ENCODE data around the gene GPR153. TPM values are rescaled to one million over a fixed set of nuclear protein-coding genes. Genes with fewer than 3 reads are reported as not detected.

GPR153 gene
- total RNA-seq, 1 experiment from 2014 or later, result 3.2 TPM

- Histone ChIP-seq H3K36me3 (ENCODE audit: control insufficient read depth, insufficient read depth, low read length) (no peaks in the 10 kb centered on the region), H3K9me3 (no peaks in the 10 kb centered on the region), H3K4me1 (no peaks in the 10 kb centered on the region; the same call in 1 of the 2 replicates), H3K27me3 (replicated peaks; ENCODE audit: control insufficient read depth, insufficient read depth, low read length) (no peaks in the 10 kb centered on the region), H3K4me3 (ENCODE audit: low read depth, low read length) (no peak overlapping the region)
- TF ChIP-seq CTCF (IDR thresholded peaks at IDR 0.05; ENCODE audit: insufficient read depth in 1 of 2, low read depth in 1 of 2, low read length in 1 of 2, severe bottlenecking in 1 of 2, unreplicated experiment in 1 of 2), result no peak
- no peaks in the 10 kb centered on the region for H3K9me3 Mint-ChIP-seq (ENCODE audit: unreplicated experiment)
- BruUV-seq (replicated peaks), result no TSS peak
- DNase-seq, result no peak
- H3K27me3 Mint-ChIP-seq (ENCODE audit: insufficient read depth, unreplicated experiment), result no peaks in the 10 kb centered on the region
- intact Hi-C loops (cut with micrococcal nuclease; ENCODE audit: unreplicated experiment), result no loop called here
- no peak overlapping the region for H3K27ac Mint-ChIP-seq (ENCODE audit: unreplicated experiment)
- H3K4me3 Mint-ChIP-seq (ENCODE audit: unreplicated experiment), result no peak overlapping the region
- no peaks in the 10 kb centered on the region for H3K4me1 Mint-ChIP-seq (ENCODE audit: low read depth, unreplicated experiment)
- peaks cover 6% of the 10 kb centered on the region for H3K36me3 Mint-ChIP-seq (ENCODE audit: insufficient read depth, unreplicated experiment)
- ChIA-PET POLR2A (no interaction called here), CTCF (no interaction called here)
Observed at GRCh38 chr1:6207921-6208320, 53.0 kb downstream of the GPR153 start.

GRCh38 chr1:6207075-6207885 is 53.6 kb downstream of the GPR153 start:
- H3K27me3 Mint-ChIP-seq (ENCODE audit: insufficient read depth, unreplicated experiment), result no peaks in the 10 kb centered on the region
- intact Hi-C loops (cut with micrococcal nuclease; ENCODE audit: unreplicated experiment), result no loop called here

GRCh38 chr1:6206520-6206855 is 54.4 kb downstream of the GPR153 start:
- Mint-ChIP-seq H3K4me3 (ENCODE audit: unreplicated experiment) (peak overlapping the region; percentile 84), H3K36me3 (ENCODE audit: insufficient read depth, unreplicated experiment) (no peaks in the 10 kb centered on the region)

More at GRCh38 chr1:6207075-6207885, 53.6 kb downstream of the GPR153 start:
- no peak for TF ChIP-seq CTCF (IDR thresholded peaks at IDR 0.05; ENCODE audit: insufficient read depth in 1 of 2, low read depth in 1 of 2, low read length in 1 of 2, severe bottlenecking in 1 of 2, unreplicated experiment in 1 of 2)
- Histone ChIP-seq H3K4me1 (no peaks in the 10 kb centered on the region; the same call in 1 of the 2 replicates), H3K4me3 (ENCODE audit: low read depth, low read length) (no peak overlapping the region; the same call in 1 of the 2 replicates), H3K9me3 (no peaks in the 10 kb centered on the region), H3K27me3 (replicated peaks; ENCODE audit: control insufficient read depth, insufficient read depth, low read length) (no peaks in the 10 kb centered on the region), H3K36me3 (ENCODE audit: control insufficient read depth, insufficient read depth, low read length) (no peaks in the 10 kb centered on the region)
- Mint-ChIP-seq H3K9me3 (ENCODE audit: unreplicated experiment) (no peaks in the 10 kb centered on the region), H3K4me3 (ENCODE audit: unreplicated experiment) (peak overlapping the region; percentile 84), H3K36me3 (ENCODE audit: insufficient read depth, unreplicated experiment) (peaks cover 4% of the 10 kb centered on the region), H3K4me1 (ENCODE audit: low read depth, unreplicated experiment) (no peaks in the 10 kb centered on the region), H3K27ac (ENCODE audit: unreplicated experiment) (no peak overlapping the region)
- POLR2A ChIA-PET, result no interaction called here
- BruUV-seq (replicated peaks), result TSS peak; percentile 51
- DNase-seq, result no peak
- CTCF ChIA-PET, result interaction anchor here (1.0 kb wide), 1 partner anchor 31 kb away, joined by 9 read pairs; no protein-coding TSS in a partner anchor

More at GRCh38 chr1:6206520-6206855, 54.4 kb downstream of the GPR153 start:
- no peaks in the 10 kb centered on the region for H3K27me3 Mint-ChIP-seq (ENCODE audit: insufficient read depth, unreplicated experiment)
- no peaks in the 10 kb centered on the region for H3K9me3 Mint-ChIP-seq (ENCODE audit: unreplicated experiment)
- no peaks in the 10 kb centered on the region for H3K4me1 Mint-ChIP-seq (ENCODE audit: low read depth, unreplicated experiment)
- TF ChIP-seq CTCF (IDR thresholded peaks at IDR 0.05; ENCODE audit: insufficient read depth in 1 of 2, low read depth in 1 of 2, low read length in 1 of 2, severe bottlenecking in 1 of 2, unreplicated experiment in 1 of 2), result no peak
- no TSS peak for BruUV-seq (replicated peaks)
- CTCF ChIA-PET, result interaction anchor here (0.7 to 1.0 kb wide), 5 partner anchors 28 to 157 kb away, joined by 3 to 9 read pairs (median 5); no protein-coding TSS in a partner anchor
- no peak overlapping the region for H3K27ac Mint-ChIP-seq (ENCODE audit: unreplicated experiment)
- DNase-seq, result no peak
- POLR2A ChIA-PET, result interaction anchor here (0.7 to 1.3 kb wide), 2 partner anchors 29 to 39 kb away, joined by 3 to 6 read pairs; partner anchors contain the start of gene ICMT
- Histone ChIP-seq H3K4me1 (no peaks in the 10 kb centered on the region; the same call in 1 of the 2 replicates), H3K9me3 (no peaks in the 10 kb centered on the region), H3K27me3 (replicated peaks; ENCODE audit: control insufficient read depth, insufficient read depth, low read length) (no peaks in the 10 kb centered on the region), H3K4me3 (ENCODE audit: low read depth, low read length) (peak overlapping the region; percentile 91), H3K36me3 (ENCODE audit: control insufficient read depth, insufficient read depth, low read length) (no peaks in the 10 kb centered on the region)
- intact Hi-C loops (cut with micrococcal nuclease; ENCODE audit: unreplicated experiment), result no loop called here

Data from Caco-2 (cell line).